ENCODE measurements around the gene IL26.
A peak's percentile ranks its signal among the peaks of the same experiment; 100 is the strongest.

Gene IL26

DNA sequence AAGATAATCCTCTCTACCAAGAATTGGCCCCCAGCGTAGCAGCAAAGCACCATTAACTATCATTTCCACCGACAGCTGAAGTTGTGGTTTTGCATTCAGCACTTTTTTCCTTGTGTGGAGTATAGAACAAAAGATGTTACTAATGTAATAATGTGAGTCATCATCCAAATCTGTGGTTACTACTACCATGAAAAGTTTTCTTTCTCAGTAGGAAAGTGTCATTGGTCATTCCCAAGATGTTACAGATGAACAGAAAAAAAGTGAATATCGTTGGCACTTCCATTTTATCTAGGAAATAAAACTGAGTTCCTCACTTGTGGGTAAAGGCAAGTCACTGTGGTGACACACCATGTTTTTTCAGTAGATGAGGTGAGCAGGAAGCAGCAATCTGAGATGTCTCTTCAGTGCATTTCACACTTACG lies 35.8 kb downstream of the IL26 start:
- TF ChIP-seq POLR2AphosphoS5 (IDR thresholded peaks at IDR 0.05; ENCODE audit: low read depth), result no peak
- no peak for TF ChIP-seq SPI1 (IDR thresholded peaks at IDR 0.05; ENCODE audit: borderline replicate concordance, low read depth)
- TF ChIP-seq, protein P1, sequence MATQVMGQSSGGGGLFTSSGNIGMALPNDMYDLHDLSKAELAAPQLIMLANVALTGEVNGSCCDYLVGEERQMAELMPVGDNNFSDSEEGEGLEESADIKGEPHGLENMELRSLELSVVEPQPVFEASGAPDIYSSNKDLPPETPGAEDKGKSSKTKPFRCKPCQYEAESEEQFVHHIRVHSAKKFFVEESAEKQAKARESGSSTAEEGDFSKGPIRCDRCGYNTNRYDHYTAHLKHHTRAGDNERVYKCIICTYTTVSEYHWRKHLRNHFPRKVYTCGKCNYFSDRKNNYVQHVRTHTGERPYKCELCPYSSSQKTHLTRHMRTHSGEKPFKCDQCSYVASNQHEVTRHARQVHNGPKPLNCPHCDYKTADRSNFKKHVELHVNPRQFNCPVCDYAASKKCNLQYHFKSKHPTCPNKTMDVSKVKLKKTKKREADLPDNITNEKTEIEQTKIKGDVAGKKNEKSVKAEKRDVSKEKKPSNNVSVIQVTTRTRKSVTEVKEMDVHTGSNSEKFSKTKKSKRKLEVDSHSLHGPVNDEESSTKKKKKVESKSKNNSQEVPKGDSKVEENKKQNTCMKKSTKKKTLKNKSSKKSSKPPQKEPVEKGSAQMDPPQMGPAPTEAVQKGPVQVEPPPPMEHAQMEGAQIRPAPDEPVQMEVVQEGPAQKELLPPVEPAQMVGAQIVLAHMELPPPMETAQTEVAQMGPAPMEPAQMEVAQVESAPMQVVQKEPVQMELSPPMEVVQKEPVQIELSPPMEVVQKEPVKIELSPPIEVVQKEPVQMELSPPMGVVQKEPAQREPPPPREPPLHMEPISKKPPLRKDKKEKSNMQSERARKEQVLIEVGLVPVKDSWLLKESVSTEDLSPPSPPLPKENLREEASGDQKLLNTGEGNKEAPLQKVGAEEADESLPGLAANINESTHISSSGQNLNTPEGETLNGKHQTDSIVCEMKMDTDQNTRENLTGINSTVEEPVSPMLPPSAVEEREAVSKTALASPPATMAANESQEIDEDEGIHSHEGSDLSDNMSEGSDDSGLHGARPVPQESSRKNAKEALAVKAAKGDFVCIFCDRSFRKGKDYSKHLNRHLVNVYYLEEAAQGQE (IDR thresholded peaks at IDR 0.05; ENCODE audit: insufficient replicate concordance, low read depth), result no peak
- TF ChIP-seq, protein P2, sequence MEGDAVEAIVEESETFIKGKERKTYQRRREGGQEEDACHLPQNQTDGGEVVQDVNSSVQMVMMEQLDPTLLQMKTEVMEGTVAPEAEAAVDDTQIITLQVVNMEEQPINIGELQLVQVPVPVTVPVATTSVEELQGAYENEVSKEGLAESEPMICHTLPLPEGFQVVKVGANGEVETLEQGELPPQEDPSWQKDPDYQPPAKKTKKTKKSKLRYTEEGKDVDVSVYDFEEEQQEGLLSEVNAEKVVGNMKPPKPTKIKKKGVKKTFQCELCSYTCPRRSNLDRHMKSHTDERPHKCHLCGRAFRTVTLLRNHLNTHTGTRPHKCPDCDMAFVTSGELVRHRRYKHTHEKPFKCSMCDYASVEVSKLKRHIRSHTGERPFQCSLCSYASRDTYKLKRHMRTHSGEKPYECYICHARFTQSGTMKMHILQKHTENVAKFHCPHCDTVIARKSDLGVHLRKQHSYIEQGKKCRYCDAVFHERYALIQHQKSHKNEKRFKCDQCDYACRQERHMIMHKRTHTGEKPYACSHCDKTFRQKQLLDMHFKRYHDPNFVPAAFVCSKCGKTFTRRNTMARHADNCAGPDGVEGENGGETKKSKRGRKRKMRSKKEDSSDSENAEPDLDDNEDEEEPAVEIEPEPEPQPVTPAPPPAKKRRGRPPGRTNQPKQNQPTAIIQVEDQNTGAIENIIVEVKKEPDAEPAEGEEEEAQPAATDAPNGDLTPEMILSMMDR (IDR thresholded peaks at IDR 0.05; ENCODE audit: insufficient read depth, low read length), result no peak
- TF ChIP-seq GABPA (IDR thresholded peaks at IDR 0.05; ENCODE audit: low read depth), result no peak
- DNase-seq (ENCODE audit: low read depth in 1 of 2, low spot score in 1 of 2), result no peak

DNA sequence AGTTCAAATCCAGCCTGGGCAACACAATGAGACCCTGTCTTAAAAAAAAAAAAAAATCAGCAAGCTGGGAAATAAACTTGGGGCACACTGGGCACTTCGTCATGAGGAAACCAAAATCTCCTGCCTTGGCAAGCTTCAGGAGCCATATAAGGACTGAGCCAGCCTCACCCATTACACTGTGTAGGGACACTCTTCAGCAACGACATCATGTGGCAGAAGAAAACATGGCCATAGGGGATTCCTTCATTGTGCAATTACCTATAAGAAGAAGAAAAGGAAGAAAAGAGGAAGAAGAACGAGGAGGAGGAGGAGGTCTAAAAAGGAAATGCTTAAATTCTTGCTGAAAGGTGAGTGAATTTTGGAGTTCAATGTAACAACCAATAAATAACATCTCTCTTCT lies 40.0 kb downstream of the IL26 start:
- H3K27ac ChIP-seq (replicated peaks), result no peak overlapping the region
- H3K27me3 ChIP-seq (ENCODE audit: insufficient read depth, poor library complexity, severe bottlenecking), result no peaks in the 10 kb centered on the region
- TF ChIP-seq SPI1 (IDR thresholded peaks at IDR 0.05; ENCODE audit: borderline replicate concordance, low read depth) (peak; percentile 28; the same call in 1 of the 2 replicates), GABPA (IDR thresholded peaks at IDR 0.05; ENCODE audit: low read depth) (no peak)
- DNase-seq (ENCODE audit: low read depth in 1 of 2, low spot score in 1 of 2), result peak in 1 of 2 experiments; percentile 26
- no peak overlapping the region for H3K4me3 ChIP-seq (replicated peaks; ENCODE audit: insufficient read depth, low read length)

More for the DNA sequence above, 35.8 kb downstream of the IL26 start:
- Histone ChIP-seq H3K4me3 (replicated peaks; ENCODE audit: insufficient read depth, low read length) (no peak overlapping the region), H3K27me3 (ENCODE audit: insufficient read depth, poor library complexity, severe bottlenecking) (no peaks in the 10 kb centered on the region), H3K27ac (replicated peaks) (no peak overlapping the region)

DNA sequence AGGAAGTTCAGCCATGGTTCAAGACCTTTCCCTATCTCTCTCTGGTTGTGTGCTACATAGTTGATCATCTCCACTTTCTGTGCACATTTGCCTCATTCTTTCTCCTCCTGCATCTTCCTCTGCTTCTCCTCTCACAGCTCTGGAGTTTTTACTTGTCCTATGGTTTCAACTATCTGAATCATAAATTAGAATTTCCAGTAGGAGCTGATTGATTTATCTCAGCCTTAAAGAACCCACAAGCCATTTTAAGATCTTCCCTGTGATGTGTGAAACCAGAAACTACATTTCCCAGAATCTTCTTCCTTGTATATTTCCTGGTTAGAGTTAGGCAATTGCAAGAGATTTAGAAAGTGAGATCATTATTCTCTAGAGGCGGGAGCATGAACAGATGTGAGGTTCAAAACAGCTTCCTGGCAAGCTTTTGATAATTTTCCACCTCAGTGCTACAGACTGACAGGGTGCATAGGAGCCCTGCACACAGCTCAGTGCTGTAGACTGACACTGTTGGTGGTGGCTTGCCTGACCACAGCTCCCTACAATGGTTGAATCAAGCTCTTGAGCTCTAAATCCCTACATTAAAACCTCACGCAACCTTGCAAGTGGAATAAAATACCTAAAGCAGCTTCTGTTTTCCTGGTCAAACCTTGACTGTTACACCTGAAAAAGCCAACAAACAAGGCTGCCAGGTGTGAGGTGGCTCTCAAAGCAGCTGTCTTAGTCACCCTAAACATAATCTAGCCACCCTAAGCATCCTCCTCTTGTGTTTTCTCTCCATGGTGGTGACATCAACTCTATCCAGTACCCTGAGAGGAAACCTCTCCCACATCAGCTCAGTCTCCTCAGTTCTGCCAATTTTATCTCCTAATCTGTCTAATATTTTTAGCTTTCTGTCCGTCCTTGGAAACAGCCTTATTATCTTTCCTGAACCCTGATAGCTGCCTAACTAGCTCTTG lies 44.5 kb downstream of the IL26 start:
- Histone ChIP-seq H3K27me3 (ENCODE audit: insufficient read depth, poor library complexity, severe bottlenecking) (peaks cover 6% of the 10 kb centered on the region), H3K27ac (replicated peaks) (no peak overlapping the region), H3K4me3 (replicated peaks; ENCODE audit: insufficient read depth, low read length) (no peak overlapping the region)
- TF ChIP-seq SPI1 (IDR thresholded peaks at IDR 0.05; ENCODE audit: borderline replicate concordance, low read depth) (no peak), GABPA (IDR thresholded peaks at IDR 0.05; ENCODE audit: low read depth) (no peak), POLR2AphosphoS5 (IDR thresholded peaks at IDR 0.05; ENCODE audit: low read depth) (no peak)
- TF ChIP-seq, protein P1 (IDR thresholded peaks at IDR 0.05; ENCODE audit: insufficient replicate concordance, low read depth), result no peak
- TF ChIP-seq, protein P2 (IDR thresholded peaks at IDR 0.05; ENCODE audit: insufficient read depth, low read length), result no peak
- no peak for DNase-seq (ENCODE audit: low read depth in 1 of 2, low spot score in 1 of 2)

DNA sequence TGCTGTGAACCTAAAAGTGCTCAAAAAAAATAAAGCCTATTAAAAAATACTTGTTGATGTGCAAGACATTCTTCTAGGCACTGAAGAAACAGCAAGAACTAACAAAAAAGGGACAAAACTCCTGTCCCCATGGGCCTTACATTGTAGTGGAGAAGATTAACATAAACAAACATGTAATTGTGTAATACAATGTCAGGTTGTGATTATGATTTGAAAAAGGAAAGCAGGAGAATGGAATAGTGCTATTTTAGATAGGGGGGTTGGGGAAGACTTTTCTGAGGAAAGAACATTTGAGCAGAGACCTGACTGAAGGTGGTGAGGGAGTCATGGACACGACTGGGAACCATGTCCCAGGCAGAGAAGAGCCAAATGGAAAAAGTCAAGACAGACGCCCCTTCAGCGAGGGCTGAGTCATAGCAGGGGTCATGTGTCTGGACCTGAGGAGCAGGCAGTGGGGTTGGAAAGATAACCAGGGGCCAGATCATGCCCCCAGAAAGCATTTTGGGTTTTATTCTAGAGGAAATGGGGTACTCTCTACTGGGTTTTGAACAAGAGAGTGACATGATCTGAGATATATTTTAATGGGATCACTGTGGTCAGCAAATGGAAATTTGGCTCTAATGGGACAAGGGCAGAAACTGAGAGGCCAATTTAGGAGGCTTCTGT lies 46.7 kb downstream of the IL26 start:
- TF ChIP-seq POLR2AphosphoS5 (IDR thresholded peaks at IDR 0.05; ENCODE audit: low read depth), result no peak
- TF ChIP-seq, protein P2 (IDR thresholded peaks at IDR 0.05; ENCODE audit: insufficient read depth, low read length), result no peak
- no peak for TF ChIP-seq GABPA (IDR thresholded peaks at IDR 0.05; ENCODE audit: low read depth)
- TF ChIP-seq, protein P1 (IDR thresholded peaks at IDR 0.05; ENCODE audit: insufficient replicate concordance, low read depth), result no peak
- TF ChIP-seq SPI1 (IDR thresholded peaks at IDR 0.05; ENCODE audit: borderline replicate concordance, low read depth), result no peak
- DNase-seq (ENCODE audit: low read depth in 1 of 2, low spot score in 1 of 2), result no peak
- H3K4me3 ChIP-seq (replicated peaks; ENCODE audit: insufficient read depth, low read length), result no peak overlapping the region

More for the DNA sequence above, 46.7 kb downstream of the IL26 start:
- H3K27me3 ChIP-seq (ENCODE audit: insufficient read depth, poor library complexity, severe bottlenecking), result peaks cover 6% of the 10 kb centered on the region
- no peak overlapping the region for H3K27ac ChIP-seq (replicated peaks)

Measured in HL-60 (cell line).